ENCODE results near the gene CAMLG. TPM values are rescaled to one million over a fixed set of nuclear protein-coding genes. Genes with fewer than 3 reads are reported as not detected.

Gene CAMLG
- total and polyA plus RNA-seq, 9 of the 15 experiments (the other 6 are each of a cell fraction or from before 2014, with no cell fraction given): 11.3 to 22.0 (median 16.3) TPM

GRCh38 chr5:134758176-134758503 is 19.8 kb downstream of the CAMLG start:
- intact Hi-C loops (cut with micrococcal nuclease): loop anchor here (1.0 kb wide), 1 partner anchor 20 kb away; the partner anchor contains the start of gene CAMLG
- in situ Hi-C loops (cut with MboI): no loop called here
- 13% methylated on average over 9 of the region's 9 CpGs for WGBS (ENCODE audit: insufficient coverage, low coverage, missing lambda C conversion rate)
- Histone ChIP-seq H3K9me1 (ENCODE audit: control insufficient read depth, insufficient read depth, low read length) (no peaks in the 10 kb centered on the region), H3K27me3 (ENCODE audit: control insufficient read depth in 2 of 2, insufficient read depth in 2 of 2, low read length in 2 of 2) (no peaks in the 10 kb centered on the region), H2AFZ (ENCODE audit: low read depth, low read length) (peak overlapping the region; percentile 100), H3K4me3 (peak overlapping the region; percentile 80; the same call in 1 of the 2 replicates), H3K9ac (ENCODE audit: insufficient read depth in 1 of 2, low read depth in 2 of 2, low read length in 2 of 2) (peak overlapping the region; percentile 78 to 87), H4K20me1 (replicated peaks; ENCODE audit: control insufficient read depth, insufficient read depth, low read length) (peaks cover 4% of the 10 kb centered on the region; the same call in 1 of the 2 replicates), H3K79me2 (ENCODE audit: control insufficient read depth, insufficient read depth, low read length) (peaks cover 45% of the 10 kb centered on the region), H3K9me3 (replicated peaks; ENCODE audit: control insufficient read depth, insufficient read depth, low read depth, low read length) (no peaks in the 10 kb centered on the region), H3K36me3 (ENCODE audit: control insufficient read depth, insufficient read depth, low read length) (peaks cover 23% of the 10 kb centered on the region), H3K4me1 (replicated peaks in 1 of 2; ENCODE audit: control insufficient read depth in 2 of 2, insufficient read depth in 2 of 2, low read length in 2 of 2) (peaks cover 6 to 15% of the 10 kb centered on the region in 2 experiments; a peak in 4 of 5 replicates), H3K27ac (ENCODE audit: extremely low read depth, low read depth, low read length) (peak overlapping the region; percentile 66), H3K4me2 (ENCODE audit: insufficient read depth, low read length) (peak overlapping the region; percentile 89)
- BruUV-seq (replicated peaks): TSS peak; percentile 74
- POLR2A ChIA-PET: interaction anchor here (0.6 to 2.5 kb wide), 10 partner anchors 11 to 647 kb away, joined by 3 to 21 read pairs (median 4); partner anchors contain the start of genes CAMLG and PCBD2
- ATAC-seq (peak; percentile 52), FAIRE-seq (no peak), DNase-seq (ENCODE audit: extremely low read depth in 1 of 4, low spot score in 3 of 4) (no peak)
- CTCF ChIA-PET (ENCODE audit: low intra/inter-chr PET ratio): interaction anchor here (1.0 kb wide), 1 partner anchor 146 kb away, joined by 3 read pairs; no protein-coding TSS in a partner anchor
- TF ChIP-seq PYGO2 (tag; IDR thresholded peaks at IDR 0.05) (no peak), TARDBP (IDR thresholded peaks at IDR 0.05) (0 out of 2 replicates have a peak, but pooled peaks have one; percentile 19), MGA (IDR thresholded peaks at IDR 0.05) (no peak), BRF2 (IDR thresholded peaks at IDR 0.05; ENCODE audit: borderline replicate concordance, insufficient read depth, insufficient read length) (no peak), GABPB1 (CRISPR knock-in tag; IDR thresholded peaks at IDR 0.05) (no peak), SREBF1 (IDR thresholded peaks at IDR 0.05; ENCODE audit: borderline replicate concordance, low read depth, low read length) (no peak), ZNF584 (CRISPR knock-in tag; IDR thresholded peaks at IDR 0.05; ENCODE audit: low read depth) (0 out of 2 replicates have a peak, but pooled peaks have one; percentile 45), HDAC8 (tag; IDR thresholded peaks at IDR 0.05) (0 out of 2 replicates have a peak, but pooled peaks have one; percentile 49)

All from K562 (cell line).